GM23338 (cell line): ENCODE results near the gene ATG2B. TPM values are rescaled to one million over a fixed set of nuclear protein-coding genes. Genes with fewer than 3 reads are reported as not detected.

Experiments
- ATAC-seq: fragments of 200-7000 bp; cut with Tn5 transposase; 3 replicates; pipeline ENCODE4 v1.9.1; 2020
- DNase-seq: peaks from one replicate; pipeline ENCODE4 v3.0.0-alpha.2; 2015; ENCODE audit warnings: low spot score
- H2AFZ ChIP-seq: fragments of 200-600 bp; sonication (generic); 2 replicates; pipeline ENCODE4 v1.8.0; 2016; ENCODE audit warnings: antibody characterized with exemption, mild to moderate bottlenecking, moderate library complexity
- H3F3A ChIP-seq: fragments of 200-600 bp; sonication (generic); replicated peaks from 2 replicates; pipeline ENCODE4 v1.8.0; 2017; ENCODE audit warnings: antibody characterized with exemption, mixed run types, low read depth
- H3K27ac ChIP-seq: fragments of 200-600 bp; sonication (generic); 2 replicates; pipeline ENCODE4 v1.6.1; 2016; ENCODE audit warnings: low read depth
- H3K27me3 ChIP-seq: fragments of 200-600 bp; sonication (generic); 2 replicates; pipeline ENCODE4 v1.8.0; 2016; ENCODE audit warnings: mild to moderate bottlenecking, mixed run types, moderate library complexity; ENCODE audit not compliant: insufficient read depth
- H3K36me3 ChIP-seq: fragments of 200-600 bp; sonication (generic); 2 replicates; pipeline ENCODE4 v1.8.0; 2016; ENCODE audit warnings: mild to moderate bottlenecking; ENCODE audit not compliant: insufficient read depth
- H3K4me1 ChIP-seq: fragments of 200-600 bp; sonication (generic); 2 replicates; pipeline ENCODE4 v1.8.0; 2016; ENCODE audit warnings: mild to moderate bottlenecking, moderate library complexity; ENCODE audit not compliant: insufficient read depth
- H3K4me2 ChIP-seq: fragments of 200-600 bp; sonication (generic); 2 replicates; pipeline ENCODE4 v1.7.1; 2017; ENCODE audit warnings: mixed run types
- H3K4me3 ChIP-seq: fragments of 200-600 bp; sonication (generic); 2 replicates; pipeline ENCODE4 v1.6.1; 2016; ENCODE audit warnings: mixed run types
- H3K79me2 ChIP-seq: fragments of 200-600 bp; sonication (generic); replicated peaks from 2 replicates; pipeline ENCODE4 v1.8.0; 2017; ENCODE audit warnings: mild to moderate bottlenecking; ENCODE audit not compliant: insufficient read depth
- H3K9me2 ChIP-seq: fragments of 200-600 bp; sonication (generic); 2 replicates; pipeline ENCODE4 v1.8.0; 2017; ENCODE audit not compliant: insufficient read depth
- H4K20me1 ChIP-seq: fragments of 200-600 bp; sonication (generic); replicated peaks from 2 replicates; pipeline ENCODE4 v1.8.0; 2017; ENCODE audit warnings: mild to moderate bottlenecking; ENCODE audit not compliant: insufficient read depth
- H3K27ac Mint-ChIP-seq: 2 replicates; pipeline ENCODE4 v1.8.0; 2020; ENCODE audit warnings: inconsistent platforms, mild to moderate bottlenecking, moderate library complexity, mixed read lengths
- H3K27me3 Mint-ChIP-seq: 3 replicates; pipeline ENCODE4 v1.8.0; 2022; ENCODE audit warnings: low read depth, mild to moderate bottlenecking, moderate library complexity, mixed read lengths, inconsistent platforms; ENCODE audit not compliant: insufficient read depth, poor library complexity
- H3K36me3 Mint-ChIP-seq: 3 replicates; pipeline ENCODE4 v1.8.0; 2021; ENCODE audit warnings: low read depth, mild to moderate bottlenecking, inconsistent platforms, moderate library complexity, mixed read lengths
- H3K4me1 Mint-ChIP-seq: 3 replicates; pipeline ENCODE4 v1.8.0; 2020; ENCODE audit warnings: mild to moderate bottlenecking, inconsistent platforms, mixed read lengths
- H3K4me3 Mint-ChIP-seq: 3 replicates; pipeline ENCODE4 v1.8.0; 2021; ENCODE audit warnings: moderate library complexity, mild to moderate bottlenecking, inconsistent platforms, mixed read lengths
- H3K9me3 Mint-ChIP-seq: 3 replicates; pipeline ENCODE4 v1.8.0; 2020; ENCODE audit warnings: moderate library complexity, mild to moderate bottlenecking, inconsistent platforms, mixed read lengths
- CREB1 ChIP-seq: fragments of 250-450 bp; sonication (Bioruptor Pico); IDR thresholded peaks from 2 replicates; pipeline ENCODE4 v1.5.0; 2020; ENCODE audit warnings: low read depth, mild to moderate bottlenecking, moderate library complexity
- CTCF ChIP-seq, 2 experiments: fragments of 200-600 bp in 1 of 2; sonication (generic) in 1 of 2; conservative IDR thresholded peaks; 2 replicates each; pipeline versions ENCODE4 v1.5.1 to v1.6.1; 2016 to 2017; ENCODE audit warnings: antibody characterized with exemption in 2 of 2, low read depth in 2 of 2, mild to moderate bottlenecking in 2 of 2, moderate library complexity in 1 of 2
- ETS1 ChIP-seq: IDR thresholded peaks from 2 replicates; pipeline ENCODE4 v1.6.1; 2016; ENCODE audit warnings: antibody characterized with exemption
- EZH2 ChIP-seq: fragments of 200-600 bp; sonication (generic); IDR thresholded peaks from one replicate; pipeline ENCODE4 v1.8.0; 2017; ENCODE audit warnings: antibody characterized with exemption, mild to moderate bottlenecking, low read depth; ENCODE audit not compliant: unreplicated experiment
- EZH2phosphoT487 ChIP-seq: fragments of 200-600 bp; sonication (generic); IDR thresholded peaks from one replicate; pipeline ENCODE4 v1.8.1; 2018; ENCODE audit warnings: antibody characterized with exemption; ENCODE audit not compliant: unreplicated experiment
- JUNB ChIP-seq: IDR thresholded peaks from one replicate; pipeline ENCODE4 v1.6.1; 2016; ENCODE audit warnings: antibody characterized with exemption; ENCODE audit not compliant: unreplicated experiment
- NANOG ChIP-seq: IDR thresholded peaks from 2 replicates; pipeline ENCODE4 v1.6.1; 2016; ENCODE audit warnings: antibody characterized with exemption, borderline replicate concordance
- POLR2AphosphoS5 ChIP-seq: IDR thresholded peaks from 2 replicates; pipeline ENCODE4 v1.6.1; 2016; ENCODE audit warnings: antibody characterized with exemption, low read depth
- REST ChIP-seq: IDR thresholded peaks from one replicate; pipeline ENCODE4 v1.6.1; 2018; ENCODE audit warnings: antibody characterized with exemption; ENCODE audit not compliant: unreplicated experiment
- STAT1 ChIP-seq: IDR thresholded peaks from one replicate; pipeline ENCODE4 v1.6.1; 2016; ENCODE audit warnings: antibody characterized with exemption; ENCODE audit not compliant: unreplicated experiment
- ZNF114 ChIP-seq: fragments of 250-450 bp; sonication (Bioruptor Pico); IDR thresholded peaks from 2 replicates; pipeline ENCODE4 v1.5.0; 2020; ENCODE audit warnings: mild to moderate bottlenecking, moderate library complexity
- ZNF331 ChIP-seq: fragments of 250-450 bp; sonication (Bioruptor Pico); IDR thresholded peaks from 2 replicates; pipeline ENCODE4 v1.5.0; 2020; ENCODE audit warnings: low read depth, mild to moderate bottlenecking, moderate library complexity
- polyA plus RNA-seq: library from polyadenylated mRNA; unstranded; fragments of >200 nt; fragmentation: Nextera tagmentation; extraction: Ambion mirVana; gene quantifications from 2 replicates; pipeline ENCODE4 v1.2.1, GENCODE V29; 2016
- total RNA-seq: library from RNA; depleted of rRNA; stranded (reverse); fragments of >200 nt; shearing (Covaris generic); gene quantifications from 2 replicates; pipeline ENCODE4 v1.2.3, GENCODE V29; 2014

The ATG2B gene
- total and polyA plus RNA-seq, 2 experiments from 2014 or later, result 3.8 to 15.4 TPM

GRCh38 chr14:96239711-96240141, 123.4 kb downstream of the ATG2B start (continued):
- no peak for TF ChIP-seq EZH2phosphoT487
- TF ChIP-seq REST, result no peak
- no peak for TF ChIP-seq STAT1
- no peak for TF ChIP-seq ZNF114 (CRISPR knock-in tag)
- no peak for TF ChIP-seq JUNB

- Histone ChIP-seq H3K79me2 (no peaks in the 10 kb centered on the region), H4K20me1 (no peaks in the 10 kb centered on the region), H3K4me3 (no peak overlapping the region), H3K4me2 (no peak overlapping the region), H3K4me1 (peaks cover 12% of the 10 kb centered on the region; the same call in 1 of the 2 replicates), H3K9me2 (peaks cover 5% of the 10 kb centered on the region; the same call in 1 of the 2 replicates), H3K36me3 (no peaks in the 10 kb centered on the region), H3F3A (no peaks in the 10 kb centered on the region), H3K27me3 (peaks cover 7% of the 10 kb centered on the region), H2AFZ (no peak overlapping the region), H3K27ac (no peak overlapping the region)
- Mint-ChIP-seq H3K27ac (no peak overlapping the region), H3K27me3 (peaks cover 8% of the 10 kb centered on the region), H3K4me1 (peaks cover 18% of the 10 kb centered on the region), H3K4me3 (no peak overlapping the region), H3K36me3 (no peaks in the 10 kb centered on the region; the same call in 2 of the 3 replicates), H3K9me3 (peaks cover 23% of the 10 kb centered on the region)
- ATAC-seq (no peak), DNase-seq (no peak)
- TF ChIP-seq NANOG, result no peak
Observed at GRCh38 chr14:96238676-96239265, 124.4 kb downstream of the ATG2B start.

GRCh38 chr14:96237641-96238040, 125.5 kb downstream of the ATG2B start:
- Histone ChIP-seq H4K20me1 (no peaks in the 10 kb centered on the region), H3K79me2 (no peaks in the 10 kb centered on the region), H3K27ac (no peak overlapping the region), H3F3A (no peaks in the 10 kb centered on the region), H3K9me2 (peaks cover 5% of the 10 kb centered on the region; the same call in 1 of the 2 replicates), H3K36me3 (no peaks in the 10 kb centered on the region), H3K4me1 (peaks cover 12% of the 10 kb centered on the region; the same call in 1 of the 2 replicates), H2AFZ (no peak overlapping the region), H3K4me2 (no peak overlapping the region), H3K4me3 (no peak overlapping the region), H3K27me3 (no peaks in the 10 kb centered on the region)
- no peaks in the 10 kb centered on the region; the same call in 2 of the 3 replicates for H3K36me3 Mint-ChIP-seq
- H3K4me3 Mint-ChIP-seq, result no peak overlapping the region
- no peak for ATAC-seq
- H3K27ac Mint-ChIP-seq, result no peak overlapping the region
- H3K9me3 Mint-ChIP-seq, result peaks cover 15% of the 10 kb centered on the region
- H3K4me1 Mint-ChIP-seq, result peaks cover 22% of the 10 kb centered on the region
- no peak for DNase-seq
- peaks cover 5% of the 10 kb centered on the region for H3K27me3 Mint-ChIP-seq
- TF ChIP-seq CREB1 (no peak), ZNF114 (CRISPR knock-in tag) (no peak), NANOG (no peak), ZNF331 (CRISPR knock-in tag) (no peak), EZH2 (no peak), ETS1 (no peak), EZH2phosphoT487 (no peak), CTCF (conservative IDR thresholded peaks at IDR 0.05; ENCODE audit: low read depth in 2 of 2) (no peak), POLR2AphosphoS5 (no peak), STAT1 (no peak), REST (no peak), JUNB (no peak)
